Neutrophil (primary cell): ENCODE results near the gene ARHGAP40.

ENCODE experiments used
- H3K27ac ChIP-seq: fragments of 200-600 bp; sonication (generic); 2 replicates; pipeline ENCODE4 v1.5.1; 2016; ENCODE audit warnings: mild to moderate bottlenecking, moderate library complexity
- H3K27me3 ChIP-seq: fragments of 200-600 bp; sonication (generic); 2 replicates; pipeline ENCODE4 v1.6.0; 2016; ENCODE audit warnings: mild to moderate bottlenecking
- H3K36me3 ChIP-seq: fragments of 200-600 bp; sonication (generic); 2 replicates; pipeline ENCODE4 v1.5.1; 2017
- H3K4me1 ChIP-seq, 2 experiments: fragments of 200-600 bp in 1 of 2; sonication (generic) in 1 of 2; 1 replicate in 1 of 2; 2 replicates in 1 of 2; pipeline versions ENCODE4 v1.5.1 to v1.6.1; 2013 to 2016; ENCODE audit warnings: low read depth in 1 of 2, low read length in 1 of 2, mild to moderate bottlenecking in 1 of 2, moderate library complexity in 1 of 2; ENCODE audit not compliant: control insufficient read depth in 1 of 2, insufficient read depth in 1 of 2
- H3K4me3 ChIP-seq, 2 experiments: fragments of 200-600 bp in 1 of 2; sonication (generic) in 1 of 2; 1 replicate in 1 of 2; 2 replicates in 1 of 2; pipeline ENCODE4 v1.5.1; 2013 to 2016; ENCODE audit warnings: low read depth in 1 of 2, low read length in 1 of 2, mild to moderate bottlenecking in 1 of 2, moderate library complexity in 1 of 2
- H3K9me3 ChIP-seq: fragments of 200-600 bp; sonication (generic); 2 replicates; pipeline ENCODE4 v1.5.1; 2016
- TF ChIP-seq, protein P1 (sequence below): fragments of 200-600 bp; sonication (generic); IDR thresholded peaks from 2 replicates; pipeline ENCODE4 v1.5.1; 2016; ENCODE audit warnings: antibody characterized with exemption

Gene ARHGAP40

DNA sequence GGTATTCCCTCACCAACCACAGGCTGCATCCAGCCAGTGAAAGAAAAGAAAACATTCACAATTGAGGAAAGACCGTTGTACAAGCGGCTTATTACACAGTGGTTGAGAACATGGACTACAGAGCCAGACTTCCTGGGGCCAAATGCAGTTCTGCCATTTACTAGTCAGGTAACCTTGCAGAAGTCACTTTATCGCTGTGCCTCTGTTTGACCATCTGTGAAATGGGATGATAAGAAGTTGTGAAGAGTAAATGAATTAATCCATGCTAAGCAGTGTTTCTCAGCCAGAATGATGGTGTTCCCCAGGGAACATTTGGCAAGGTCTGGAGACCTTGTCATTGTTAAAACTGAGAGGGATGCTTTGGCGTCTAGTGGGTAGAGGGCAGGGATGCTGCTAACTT lies 14.8 kb downstream of the ARHGAP40 start:
- TF ChIP-seq, protein P1, sequence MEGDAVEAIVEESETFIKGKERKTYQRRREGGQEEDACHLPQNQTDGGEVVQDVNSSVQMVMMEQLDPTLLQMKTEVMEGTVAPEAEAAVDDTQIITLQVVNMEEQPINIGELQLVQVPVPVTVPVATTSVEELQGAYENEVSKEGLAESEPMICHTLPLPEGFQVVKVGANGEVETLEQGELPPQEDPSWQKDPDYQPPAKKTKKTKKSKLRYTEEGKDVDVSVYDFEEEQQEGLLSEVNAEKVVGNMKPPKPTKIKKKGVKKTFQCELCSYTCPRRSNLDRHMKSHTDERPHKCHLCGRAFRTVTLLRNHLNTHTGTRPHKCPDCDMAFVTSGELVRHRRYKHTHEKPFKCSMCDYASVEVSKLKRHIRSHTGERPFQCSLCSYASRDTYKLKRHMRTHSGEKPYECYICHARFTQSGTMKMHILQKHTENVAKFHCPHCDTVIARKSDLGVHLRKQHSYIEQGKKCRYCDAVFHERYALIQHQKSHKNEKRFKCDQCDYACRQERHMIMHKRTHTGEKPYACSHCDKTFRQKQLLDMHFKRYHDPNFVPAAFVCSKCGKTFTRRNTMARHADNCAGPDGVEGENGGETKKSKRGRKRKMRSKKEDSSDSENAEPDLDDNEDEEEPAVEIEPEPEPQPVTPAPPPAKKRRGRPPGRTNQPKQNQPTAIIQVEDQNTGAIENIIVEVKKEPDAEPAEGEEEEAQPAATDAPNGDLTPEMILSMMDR: no peak
- Histone ChIP-seq H3K4me1 (no peaks in the 10 kb centered on the region), H3K9me3 (no peaks in the 10 kb centered on the region), H3K27me3 (peaks cover 30% of the 10 kb centered on the region), H3K27ac (no peak overlapping the region), H3K4me3 (no peak overlapping the region), H3K36me3 (no peaks in the 10 kb centered on the region)

DNA sequence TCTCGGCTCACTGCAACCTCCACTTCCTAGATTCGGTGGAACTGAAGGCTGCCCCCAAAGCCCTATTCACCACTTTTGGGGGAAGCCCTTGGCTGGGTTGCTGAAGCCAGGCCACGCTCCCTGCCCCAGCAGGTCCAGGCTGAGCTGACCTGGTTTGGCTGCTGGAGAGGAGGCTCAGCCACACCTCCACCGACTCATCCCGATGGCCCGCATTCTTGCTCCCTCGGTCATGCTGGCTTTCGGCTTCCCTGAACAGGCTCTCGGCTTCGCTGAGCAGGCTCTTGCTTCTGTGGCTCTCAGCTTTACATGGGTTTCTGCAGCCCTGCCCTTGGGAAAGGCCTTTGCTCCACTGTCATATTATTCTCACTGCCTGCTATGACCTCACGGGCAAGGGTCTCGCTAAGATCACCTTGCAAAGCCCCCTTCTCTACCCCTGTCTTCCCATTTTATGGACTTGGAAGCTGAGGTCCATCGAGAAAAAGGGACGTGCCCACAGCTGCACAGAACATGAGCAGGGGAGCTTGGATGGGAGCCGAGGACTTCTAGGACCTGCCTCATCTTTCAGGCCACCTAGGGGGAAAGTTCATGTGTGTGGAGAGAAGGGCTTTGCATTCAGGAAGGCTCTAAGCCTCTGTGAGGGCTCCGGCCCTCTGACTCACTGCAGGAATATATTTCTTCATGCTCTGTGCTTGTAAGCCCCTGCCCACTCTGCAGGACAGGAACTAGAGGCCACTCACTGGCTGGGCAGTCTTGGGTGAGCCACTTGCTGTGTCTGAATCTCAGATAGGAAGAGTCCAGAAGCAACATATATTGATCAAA lies 15.6 kb downstream of the ARHGAP40 start:
- peaks cover 35% of the 10 kb centered on the region for H3K27me3 ChIP-seq

DNA sequence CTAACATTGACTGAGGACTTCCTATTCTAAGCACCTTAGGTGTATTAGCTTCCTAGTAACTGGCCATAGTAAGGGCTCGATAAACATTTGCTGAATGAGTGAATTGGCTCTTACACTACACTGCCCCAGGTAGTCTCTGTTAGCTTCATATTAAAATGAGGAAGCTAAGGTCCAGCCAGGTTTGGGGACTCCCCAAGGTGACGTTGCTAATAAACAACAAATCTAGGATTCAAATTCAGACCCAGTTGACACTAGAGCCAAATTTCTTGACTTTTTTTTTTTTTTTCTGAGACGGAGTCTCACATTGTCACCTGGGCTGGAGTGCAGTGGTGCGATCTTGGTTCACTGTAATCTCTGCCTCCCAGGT lies 16.2 kb downstream of the ARHGAP40 start:
- H3K9me3 ChIP-seq: no peaks in the 10 kb centered on the region
- H3K27me3 ChIP-seq: peaks cover 41% of the 10 kb centered on the region
- H3K4me3 ChIP-seq: no peak overlapping the region
- H3K27ac ChIP-seq: no peak overlapping the region
- H3K4me1 ChIP-seq: no peaks in the 10 kb centered on the region
- H3K36me3 ChIP-seq: no peaks in the 10 kb centered on the region
- TF ChIP-seq, protein P1: no peak

More for the DNA sequence above, 15.6 kb downstream of the ARHGAP40 start:
- H3K27ac ChIP-seq: no peak overlapping the region
- H3K4me1 ChIP-seq: no peaks in the 10 kb centered on the region
- no peak overlapping the region for H3K4me3 ChIP-seq
- no peaks in the 10 kb centered on the region for H3K36me3 ChIP-seq
- TF ChIP-seq, protein P1: no peak
- H3K9me3 ChIP-seq: no peaks in the 10 kb centered on the region

DNA sequence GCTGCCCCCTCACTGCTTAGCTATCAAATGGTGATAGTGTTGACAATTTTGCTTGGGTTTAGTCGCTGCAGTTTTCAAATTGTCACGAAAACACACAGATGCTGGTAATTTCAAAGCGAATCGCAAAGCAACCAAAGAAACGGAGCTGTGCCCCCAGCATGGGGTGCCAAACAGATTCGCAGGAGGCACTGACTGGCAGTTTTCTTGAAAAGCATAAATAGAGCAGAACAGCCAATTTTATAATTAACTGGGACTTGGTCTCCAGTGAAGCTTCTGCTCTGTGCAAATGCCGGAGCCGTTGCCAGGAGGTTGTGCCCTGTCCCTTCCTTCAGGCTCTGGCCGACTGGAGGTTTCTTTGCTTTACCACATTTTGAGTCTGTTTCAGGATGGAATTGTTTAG lies 18.8 kb downstream of the ARHGAP40 start:
- Histone ChIP-seq H3K4me3 (no peak overlapping the region), H3K36me3 (no peaks in the 10 kb centered on the region), H3K4me1 (no peaks in the 10 kb centered on the region), H3K27me3 (peaks cover 57% of the 10 kb centered on the region), H3K27ac (no peak overlapping the region), H3K9me3 (no peaks in the 10 kb centered on the region)
- TF ChIP-seq, protein P1: no peak

DNA sequence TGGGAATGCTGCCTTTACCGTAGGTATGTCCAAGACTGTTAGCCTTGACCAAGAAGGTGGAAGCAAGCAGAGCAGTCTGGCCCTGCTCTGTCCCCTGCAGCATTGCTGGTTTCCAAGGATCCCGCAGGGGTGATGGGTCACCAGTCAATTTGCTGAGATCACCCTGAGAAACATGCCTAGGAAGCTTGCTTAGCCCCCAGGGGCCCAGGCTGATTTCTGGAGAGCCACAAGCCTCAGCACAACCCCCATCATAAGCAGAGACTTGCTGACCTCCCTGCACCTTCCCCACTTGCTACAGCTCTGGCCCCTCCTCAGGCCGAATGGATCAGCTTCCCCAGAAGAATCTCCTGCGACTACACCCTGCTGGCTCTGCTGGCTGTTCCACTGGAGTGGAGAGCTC lies 21.5 kb downstream of the ARHGAP40 start:
- no peaks in the 10 kb centered on the region for H3K36me3 ChIP-seq
- TF ChIP-seq, protein P1: no peak
- no peak overlapping the region for H3K4me3 ChIP-seq

More for the DNA sequence above, 21.5 kb downstream of the ARHGAP40 start:
- peaks cover 50% of the 10 kb centered on the region for H3K27me3 ChIP-seq
- H3K4me1 ChIP-seq: no peaks in the 10 kb centered on the region
- no peak overlapping the region for H3K27ac ChIP-seq
- H3K9me3 ChIP-seq: no peaks in the 10 kb centered on the region
